Epidermal melanocyte (primary cell): Measurements from ENCODE around the gene RNF144B.
A peak's percentile ranks its signal among the peaks of the same experiment; 100 is the strongest.
"Not testable (repeated sequence)": the region's sequence is repeated elsewhere in the genome, so short reads cannot be mapped to it uniquely, and the experiment has no call there.

Experiments used
- DNase-seq: peaks from one replicate; pipeline ENCODE4 v3.0.0; 2011; ENCODE audit warnings: low spot score; ENCODE audit not compliant: insufficient read length

RNF144B gene

GRCh38 chr6:18387061-18387721, at the start of gene RNF144B:
Gene RNF144B (plus strand): TSS chr6:18387350. CDS start chr6:18399535, 12,185 bp downstream.
- peak; percentile 56 for DNase-seq

- no peak for DNase-seq
These were observed 47.6 kb upstream of the RNF144B start for GRCh38 chr6:18339599-18339998.

- DNase-seq, result no peak
These were observed 46.2 kb upstream of the RNF144B start for GRCh38 chr6:18340781-18341551.

- no peak for DNase-seq
These were observed 44.9 kb upstream of the RNF144B start for GRCh38 chr6:18342223-18342622.

GRCh38 chr6:18343741-18344140, 43.4 kb upstream of the RNF144B start:
- no peak for DNase-seq

GRCh38 chr6:18347021-18347577, 40.1 kb upstream of the RNF144B start:
- DNase-seq, result no peak

GRCh38 chr6:18347866-18348265, 39.3 kb upstream of the RNF144B start:
- DNase-seq, result no peak

- no peak for DNase-seq
These were observed 37.8 kb upstream of the RNF144B start for GRCh38 chr6:18349386-18349785.

GRCh38 chr6:18350271-18350670, 36.9 kb upstream of the RNF144B start:
- DNase-seq, result no peak

GRCh38 chr6:18350712-18351111, 36.4 kb upstream of the RNF144B start:
- no peak for DNase-seq

GRCh38 chr6:18352001-18352400, 35.1 kb upstream of the RNF144B start:
- DNase-seq, result no peak

GRCh38 chr6:18352842-18353241, 34.3 kb upstream of the RNF144B start:
- no peak for DNase-seq

GRCh38 chr6:18353251-18353650, 33.9 kb upstream of the RNF144B start:
- DNase-seq, result no peak

GRCh38 chr6:18357546-18357945, 29.6 kb upstream of the RNF144B start:
- DNase-seq, result not testable (repeated sequence)

- DNase-seq, result no peak
These were observed 27.8 kb upstream of the RNF144B start for GRCh38 chr6:18359237-18359885.

- DNase-seq, result no peak
These were observed 27.0 kb upstream of the RNF144B start for GRCh38 chr6:18360188-18360587.

- DNase-seq, result no peak
These were observed 25.0 kb upstream of the RNF144B start for GRCh38 chr6:18362058-18362561.

GRCh38 chr6:18363746-18364145, 23.4 kb upstream of the RNF144B start:
- no peak for DNase-seq

GRCh38 chr6:18364561-18364960, 22.6 kb upstream of the RNF144B start:
- not testable (repeated sequence) for DNase-seq

GRCh38 chr6:18367371-18367770, 19.8 kb upstream of the RNF144B start:
- no peak for DNase-seq

- DNase-seq, result no peak
These were observed 18.7 kb upstream of the RNF144B start for GRCh38 chr6:18368277-18369105.
